Measurements from ENCODE around the gene NAXE.
"Not testable (repeated sequence)": the region's sequence is repeated elsewhere in the genome, so short reads cannot be mapped to it uniquely, and the experiment has no call there.

The NAXE gene

DNA sequence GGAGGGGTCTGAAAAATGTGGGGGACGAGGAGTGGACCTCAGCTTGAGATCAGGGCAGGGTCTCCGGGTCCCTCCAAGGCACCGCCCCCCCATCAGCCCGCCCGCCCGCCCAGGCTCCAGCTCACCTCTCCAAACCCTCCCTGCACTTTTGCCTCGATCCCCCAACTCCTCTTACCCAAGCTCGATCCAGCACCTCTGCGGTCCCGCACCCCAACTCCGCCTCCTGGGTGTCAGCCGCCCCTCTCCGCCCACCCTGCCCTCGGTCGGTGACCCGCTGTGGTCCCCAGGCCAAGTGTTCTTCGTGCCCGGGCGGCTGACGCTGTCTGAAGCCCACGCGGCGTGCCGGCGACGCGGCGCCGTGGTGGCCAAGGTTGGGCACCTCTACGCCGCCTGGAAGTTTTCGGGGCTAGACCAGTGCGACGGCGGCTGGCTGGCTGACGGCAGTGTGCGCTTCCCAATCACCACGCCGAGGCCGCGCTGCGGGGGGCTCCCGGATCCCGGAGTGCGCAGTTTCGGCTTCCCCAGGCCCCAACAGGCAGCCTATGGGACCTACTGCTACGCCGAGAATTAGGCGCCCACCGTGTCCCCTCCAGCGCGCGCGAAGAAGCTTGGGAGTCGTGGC is 33.3 kb downstream of the NAXE start:
- DNase-seq, result no peak

DNA sequence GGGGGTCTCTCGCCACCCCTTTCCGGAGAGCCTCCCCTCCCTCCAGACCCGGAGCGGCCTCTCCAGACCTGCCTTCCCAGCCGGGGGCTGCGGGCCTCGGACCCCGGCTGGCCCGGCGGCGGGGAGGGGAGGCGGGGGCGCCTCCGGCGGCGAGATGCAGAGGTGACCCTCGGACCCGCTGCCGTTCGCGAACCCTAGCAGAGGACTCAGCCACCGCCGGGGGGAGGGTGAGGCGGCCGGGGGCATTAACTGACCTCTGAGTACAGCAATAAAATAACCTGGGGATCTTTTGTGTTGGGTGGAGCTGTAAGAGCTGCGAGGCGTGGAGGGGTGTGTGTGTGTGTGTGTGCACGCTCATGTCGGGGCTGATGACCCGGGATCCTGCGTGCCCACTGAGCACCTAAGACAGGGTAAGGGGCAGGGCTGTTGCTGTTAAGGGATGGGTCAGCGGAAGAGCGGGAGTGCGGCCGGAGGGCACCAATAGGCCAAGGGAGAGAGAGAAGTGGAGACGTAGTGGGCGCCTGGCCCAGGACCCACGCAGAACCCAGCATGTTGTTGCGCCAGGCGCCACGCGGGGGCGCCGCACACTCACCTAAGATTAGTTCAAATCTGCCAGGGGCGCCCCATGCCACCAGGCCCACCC is 34.0 kb downstream of the NAXE start:
- peak; percentile 55 for DNase-seq

- no peak for DNase-seq
These were observed 34.5 kb downstream of the NAXE start for GRCh38 chr1:156626079-156626438.

GRCh38 chr1:156627313-156627880 is 35.8 kb downstream of the NAXE start:
- no peak for DNase-seq

DNA sequence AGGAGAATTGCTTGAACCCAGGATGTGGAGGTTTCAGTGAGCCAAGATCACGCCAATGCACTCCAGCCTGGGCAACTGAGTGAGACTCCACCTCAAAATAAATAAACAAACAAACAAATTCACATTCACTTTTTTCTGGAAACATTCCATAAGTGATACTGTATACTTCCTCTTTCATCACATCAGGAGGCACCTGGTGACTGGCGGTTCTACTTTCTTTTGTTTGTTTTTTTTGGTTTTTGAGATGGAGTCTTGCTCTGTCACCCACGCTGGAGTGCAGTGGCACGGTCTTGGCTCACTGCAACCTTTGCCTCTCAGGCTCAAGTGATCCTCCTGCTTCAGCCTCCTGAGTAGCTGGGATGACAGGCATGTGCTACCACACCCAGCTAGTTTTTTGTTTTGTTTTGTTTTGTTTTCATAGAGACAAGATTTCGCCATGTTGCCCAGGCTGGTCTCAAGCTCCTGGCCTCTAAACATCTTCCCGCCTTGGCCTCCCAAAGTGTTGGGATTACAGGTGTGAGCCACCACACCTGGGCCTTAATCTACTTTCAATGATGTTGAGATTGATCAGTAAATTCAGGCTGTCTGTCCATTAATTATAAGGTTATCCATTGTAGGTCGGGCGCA is 38.4 kb downstream of the NAXE start:
- DNase-seq, result no peak

DNA sequence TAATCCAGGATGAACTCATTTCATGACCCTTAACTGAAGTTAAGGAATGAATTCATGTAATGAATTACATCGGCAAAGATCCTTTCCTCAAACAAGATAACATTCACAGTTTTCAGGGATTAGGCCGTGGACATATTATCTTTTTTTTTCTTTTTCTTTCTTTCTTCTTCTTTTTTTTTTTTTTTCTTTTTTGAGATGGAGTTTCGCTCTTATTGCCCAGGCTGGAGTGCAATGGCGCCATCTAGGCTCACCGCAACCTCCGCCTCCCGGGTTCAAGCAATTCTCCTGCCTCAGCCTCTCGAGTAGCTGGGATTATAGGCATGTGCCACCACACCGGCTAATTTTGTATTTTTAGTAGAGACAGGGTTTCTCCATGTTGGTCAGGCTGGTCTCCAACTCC is 39.6 kb downstream of the NAXE start:
- DNase-seq, result not testable (repeated sequence)

- DNase-seq, result no peak
These were observed 40.8 kb downstream of the NAXE start for GRCh38 chr1:156632355-156632754.

- DNase-seq, result no peak
These were observed 46.8 kb downstream of the NAXE start for GRCh38 chr1:156638189-156638985.

DNA sequence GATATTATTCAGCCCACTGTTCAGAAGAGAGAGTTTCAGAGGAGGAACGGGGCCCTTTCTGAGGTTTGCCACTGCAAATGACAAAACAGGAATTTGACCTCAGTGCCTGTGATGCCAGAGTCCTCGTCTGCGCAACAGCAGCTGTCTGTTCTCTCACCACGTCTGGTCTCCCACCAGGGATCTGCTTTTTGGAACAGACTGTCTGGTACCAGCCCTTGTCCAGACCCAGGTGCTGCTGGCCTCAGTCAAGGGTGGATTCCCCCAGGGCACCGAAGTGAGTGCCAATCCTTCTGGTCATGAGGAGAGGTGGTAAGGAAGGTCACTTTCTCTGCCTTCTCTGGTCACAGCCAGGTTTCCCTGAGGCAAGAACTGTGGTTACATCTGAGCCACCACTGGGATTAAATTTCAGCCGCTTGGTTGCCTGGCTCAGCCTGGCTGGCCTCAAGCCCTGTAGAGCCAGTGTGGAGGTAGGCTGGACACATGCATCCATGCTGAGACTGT is 48.1 kb downstream of the NAXE start:
- DNase-seq, result no peak

GRCh38 chr1:156640842-156641706 is 49.5 kb downstream of the NAXE start:
- DNase-seq, result no peak

DNA sequence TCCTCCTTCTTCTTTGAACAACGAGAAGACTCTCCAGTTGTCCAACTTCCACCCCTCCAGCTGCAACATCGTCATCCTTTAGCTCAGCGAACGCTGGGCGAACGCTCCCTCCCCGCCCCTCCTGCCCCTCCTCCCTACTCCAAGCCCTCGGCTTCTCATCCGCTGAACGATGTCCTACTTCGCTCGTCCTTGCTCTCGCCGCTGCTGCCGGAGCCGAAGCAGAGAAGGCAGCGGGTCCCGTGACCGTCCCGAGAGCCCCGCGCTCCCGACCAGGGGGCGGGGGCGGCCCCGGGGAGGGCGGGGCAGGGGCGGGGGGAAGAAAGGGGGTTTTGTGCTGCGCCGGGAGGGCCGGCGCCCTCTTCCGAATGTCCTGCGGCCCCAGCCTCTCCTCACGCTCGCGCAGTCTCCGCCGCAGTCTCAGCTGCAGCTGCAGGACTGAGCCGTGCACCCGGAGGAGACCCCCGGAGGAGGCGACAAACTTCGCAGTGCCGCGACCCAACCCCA is 50.2 kb downstream of the NAXE start, which contains the start of gene BCAN:
BCAN (plus strand) TSS at position 357 of the 504 bp plus-strand sequence. CDS start 3,938 bp downstream, outside the sequence.
- no peak for DNase-seq

DNA sequence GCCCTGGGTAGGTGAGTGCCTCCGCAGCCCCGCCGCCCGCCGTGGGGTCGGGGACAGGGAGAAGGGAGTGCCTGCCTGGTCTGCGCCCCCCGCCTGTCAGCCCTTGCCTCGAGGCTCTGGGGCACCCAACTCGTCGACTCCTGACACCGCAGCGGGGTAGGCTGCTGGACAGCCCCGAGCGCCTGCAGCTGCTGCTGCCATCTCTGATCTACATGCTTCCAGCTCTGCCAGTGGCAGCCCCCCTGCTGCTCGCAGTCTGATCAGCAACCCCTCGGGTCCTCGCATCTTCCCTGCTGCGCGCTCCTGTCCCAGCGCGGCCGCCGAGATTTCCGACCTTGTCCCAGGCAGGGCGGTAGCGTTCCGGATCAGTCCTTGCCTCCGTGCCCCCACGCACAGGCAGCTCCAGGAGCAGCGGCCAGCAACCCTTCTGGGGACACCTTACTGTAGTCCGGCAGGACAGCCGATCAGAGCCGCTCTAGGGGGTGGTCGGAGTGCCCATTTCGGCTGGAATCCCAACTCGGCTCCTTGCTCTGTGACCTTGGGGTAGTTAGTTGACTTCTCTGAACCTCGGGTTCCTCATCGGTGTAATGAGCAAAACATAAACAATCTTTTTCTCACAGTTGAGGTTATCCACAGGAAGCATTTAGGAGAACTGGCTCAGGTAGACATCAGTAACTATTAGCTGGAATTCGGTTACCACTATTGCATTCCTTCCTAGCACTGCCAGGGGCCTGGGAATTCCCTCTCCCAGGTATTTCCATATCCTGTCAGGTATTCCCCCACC is 50.9 kb downstream of the NAXE start:
- DNase-seq, result no peak

DNA sequence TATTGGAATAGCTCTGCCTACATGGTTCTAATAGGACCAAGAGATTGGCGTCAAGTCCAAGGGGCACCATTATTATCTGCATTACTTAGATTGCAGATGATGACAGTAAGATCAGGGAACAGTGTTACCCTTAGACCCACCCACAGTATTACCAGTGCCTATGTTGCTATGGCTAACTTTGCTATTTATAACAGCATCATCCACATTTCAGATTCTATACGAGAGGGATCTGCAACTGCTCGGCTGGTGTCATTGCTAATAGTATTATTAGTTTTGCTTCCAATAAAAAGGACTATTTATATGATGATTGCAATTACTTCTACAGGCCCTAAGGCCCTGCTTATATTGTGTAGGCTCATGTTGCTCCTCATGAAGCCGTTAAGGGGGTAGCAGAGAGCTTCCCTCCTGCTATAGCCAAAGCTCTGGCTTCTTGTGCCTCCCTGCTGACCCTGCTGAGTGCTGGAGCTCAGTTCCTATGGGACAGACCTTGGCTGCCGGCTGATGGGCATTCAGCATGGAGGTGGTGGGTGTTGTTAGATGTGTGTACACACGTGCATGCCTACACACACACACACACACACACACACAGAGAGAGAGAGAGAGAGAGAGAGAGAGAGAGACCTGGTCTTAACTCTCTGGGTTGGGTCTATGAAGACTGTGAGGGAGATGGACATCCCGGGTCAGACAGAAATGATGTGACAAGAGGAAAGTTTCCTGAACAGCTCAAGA is 51.6 kb downstream of the NAXE start:
- DNase-seq, result no peak

DNA sequence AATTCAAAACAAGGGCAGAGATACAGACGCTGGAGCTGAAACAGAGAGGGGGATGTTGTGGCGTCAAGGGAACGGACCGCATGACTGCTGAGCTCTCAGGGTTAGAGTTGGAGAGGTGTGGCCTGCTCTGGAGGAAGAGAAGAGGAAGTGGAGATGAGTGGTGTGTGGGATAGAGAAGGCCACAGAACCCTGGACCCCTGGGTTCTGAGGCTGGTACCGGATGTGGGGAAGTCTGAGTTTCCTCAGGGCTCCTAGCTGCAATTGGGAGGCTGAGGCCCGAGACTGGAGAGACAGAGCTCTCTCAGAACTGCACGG is 52.2 kb downstream of the NAXE start:
- DNase-seq, result peak; percentile 33
